ENCODE data around the gene SSC5D. TPM values are rescaled to one million over a fixed set of nuclear protein-coding genes. Genes with fewer than 3 reads are reported as not detected.

Gene SSC5D
- total RNA-seq, 1 donor: 10.7 TPM

GRCh38 chr19:55489711-55490477, 1.7 kb downstream of the SSC5D start:
- H3K4me3 ChIP-seq (ENCODE audit: low read depth, low read length): no peak overlapping the region
- TF ChIP-seq CTCF (IDR thresholded peaks at IDR 0.05; ENCODE audit: insufficient read depth, low read length): no peak
- peak; percentile 52 for DNase-seq (ENCODE audit: low read depth)

GRCh38 chr19:55490478-55491432, 2.5 kb downstream of the SSC5D start:
- DNase-seq (ENCODE audit: low read depth): peak; percentile 50
- no peak for TF ChIP-seq CTCF (IDR thresholded peaks at IDR 0.05; ENCODE audit: insufficient read depth, low read length)
- H3K4me3 ChIP-seq (ENCODE audit: low read depth, low read length): no peak overlapping the region

GRCh38 chr19:55491546-55492360, 3.5 kb downstream of the SSC5D start:
- no peak for DNase-seq (ENCODE audit: low read depth)
- no peak for TF ChIP-seq CTCF (IDR thresholded peaks at IDR 0.05; ENCODE audit: insufficient read depth, low read length)
- no peak overlapping the region for H3K4me3 ChIP-seq (ENCODE audit: low read depth, low read length)

GRCh38 chr19:55492362-55492944, 4.2 kb downstream of the SSC5D start:
- no peak overlapping the region for H3K4me3 ChIP-seq (ENCODE audit: low read depth, low read length)
- TF ChIP-seq CTCF (IDR thresholded peaks at IDR 0.05; ENCODE audit: insufficient read depth, low read length): no peak
- DNase-seq (ENCODE audit: low read depth): no peak

GRCh38 chr19:55493052-55493644, 4.9 kb downstream of the SSC5D start:
- DNase-seq (ENCODE audit: low read depth): peak; percentile 49
- no peak for TF ChIP-seq CTCF (IDR thresholded peaks at IDR 0.05; ENCODE audit: insufficient read depth, low read length)
- peak overlapping the region; percentile 53 for H3K4me3 ChIP-seq (ENCODE audit: low read depth, low read length)

All from fibroblast of the aortic adventitia (primary cell).